ENCODE results near the gene MICU2.
A peak's percentile ranks its signal among the peaks of the same experiment; 100 is the strongest.

Gene MICU2

DNA sequence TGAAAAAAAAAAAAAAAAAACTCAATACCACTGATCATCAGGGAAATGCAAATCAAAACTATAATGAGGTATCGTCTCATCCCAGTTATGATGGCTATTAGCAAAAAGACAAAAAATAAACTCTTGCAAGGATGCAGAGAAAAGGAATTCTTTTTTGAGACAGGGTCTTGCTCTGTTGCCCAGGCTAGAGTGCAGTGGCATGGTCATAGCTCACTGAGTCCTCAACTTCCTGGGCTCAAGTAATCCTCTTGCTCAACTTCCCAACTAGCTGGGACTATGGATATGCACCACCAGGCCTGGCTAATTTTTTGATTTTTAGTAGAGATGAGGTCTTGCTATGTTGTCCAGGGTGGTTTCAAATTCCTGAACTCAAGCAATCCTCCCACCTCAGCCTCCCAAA, 59.5 kb downstream of the MICU2 start:
- DNase-seq (ENCODE audit: low spot score), result no peak

DNA sequence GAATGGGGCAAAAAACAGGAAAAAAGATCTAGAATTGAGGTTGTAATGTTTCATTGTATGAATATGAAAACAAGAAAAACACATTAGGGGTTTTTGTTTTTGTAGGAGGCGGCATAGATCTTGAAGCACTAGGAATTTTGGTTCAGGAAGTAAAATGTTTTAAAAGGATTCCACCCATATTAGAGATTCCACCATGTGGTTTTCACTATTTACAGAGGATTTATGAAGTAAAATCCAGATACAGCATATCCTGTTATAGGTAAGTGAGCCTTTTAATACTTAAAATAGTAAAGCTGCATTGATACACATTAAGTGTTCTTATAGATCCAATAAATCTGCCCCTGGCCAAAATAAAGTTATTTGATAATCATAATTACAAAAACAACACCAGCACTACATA, 61.4 kb downstream of the MICU2 start:
- DNase-seq (ENCODE audit: low spot score), result no peak

DNA sequence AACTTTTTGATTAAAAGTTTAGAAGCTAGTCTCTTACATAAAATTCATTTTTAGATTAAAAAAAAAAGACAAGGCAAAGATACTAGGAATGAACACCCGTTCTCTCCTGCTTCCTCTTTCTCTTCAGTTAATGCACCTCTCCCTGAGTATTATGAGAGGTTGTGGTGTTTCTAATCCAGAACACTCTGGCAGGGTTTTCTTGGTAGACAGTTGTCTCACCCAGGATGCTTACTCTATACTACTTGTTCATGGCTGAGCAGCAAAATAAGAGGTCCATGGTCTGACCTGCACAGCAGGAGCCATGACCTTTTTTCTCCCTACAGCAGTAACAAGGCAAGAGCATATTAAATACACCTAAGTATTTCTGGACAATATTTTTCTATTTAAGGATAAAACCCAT, 62.0 kb downstream of the MICU2 start:
- no peak for DNase-seq (ENCODE audit: low spot score)

DNA sequence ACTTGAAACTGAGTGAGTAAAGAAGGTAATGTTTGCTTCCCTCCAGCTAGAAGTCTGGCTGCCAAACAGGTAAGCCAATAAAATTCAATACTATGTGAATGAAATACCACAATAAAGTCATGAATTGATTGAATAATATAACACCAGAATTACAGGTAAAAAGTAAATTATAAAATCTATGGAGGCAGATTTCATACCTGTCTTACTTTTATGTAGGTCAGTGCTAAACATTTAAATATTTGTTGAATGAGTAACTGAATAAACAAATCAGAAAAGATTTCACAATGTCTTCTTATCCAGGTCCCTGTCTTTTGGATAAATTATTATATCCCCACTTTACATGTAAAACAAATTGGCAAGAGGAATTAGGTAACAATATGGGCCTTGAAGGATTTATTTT, 62.7 kb downstream of the MICU2 start:
- DNase-seq (ENCODE audit: low spot score), result no peak

DNA sequence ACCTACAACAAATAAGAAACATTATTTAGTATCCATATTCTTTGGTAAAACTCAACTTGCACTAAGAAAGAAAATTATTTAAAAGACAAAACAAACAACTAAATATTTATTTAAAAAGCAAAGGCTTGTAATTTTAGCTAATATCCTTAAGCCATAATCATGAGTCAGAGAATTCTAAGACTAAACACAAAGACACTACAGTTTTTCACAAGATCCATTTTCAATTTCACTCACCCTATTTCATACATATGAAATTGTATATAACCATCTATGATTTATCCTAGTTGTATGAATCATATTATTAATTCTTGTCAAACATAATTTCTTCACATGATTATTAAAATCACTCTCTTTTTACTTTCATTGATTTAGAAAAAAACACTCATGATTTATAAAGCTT, 64.3 kb downstream of the MICU2 start:
- DNase-seq (ENCODE audit: low spot score), result no peak

DNA sequence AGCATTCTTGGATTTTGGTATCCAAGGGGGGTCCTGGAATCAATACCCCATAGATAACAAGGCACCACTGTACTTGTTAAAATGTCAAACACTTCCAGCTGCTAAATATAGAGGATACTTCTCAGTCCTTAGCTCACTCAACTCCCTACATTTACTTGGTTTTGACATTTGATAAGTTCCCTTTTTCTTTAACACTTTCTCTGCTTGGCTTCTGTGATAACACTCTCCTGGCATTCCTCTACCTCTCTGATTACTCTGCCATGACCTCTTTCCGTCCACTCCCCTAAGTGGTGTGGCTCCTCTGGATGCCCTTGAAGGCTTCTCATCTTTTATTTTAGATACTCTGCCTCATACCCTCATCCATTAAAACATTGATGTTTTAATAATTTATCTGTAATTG, 65.2 kb downstream of the MICU2 start:
- DNase-seq (ENCODE audit: low spot score), result no peak

DNA sequence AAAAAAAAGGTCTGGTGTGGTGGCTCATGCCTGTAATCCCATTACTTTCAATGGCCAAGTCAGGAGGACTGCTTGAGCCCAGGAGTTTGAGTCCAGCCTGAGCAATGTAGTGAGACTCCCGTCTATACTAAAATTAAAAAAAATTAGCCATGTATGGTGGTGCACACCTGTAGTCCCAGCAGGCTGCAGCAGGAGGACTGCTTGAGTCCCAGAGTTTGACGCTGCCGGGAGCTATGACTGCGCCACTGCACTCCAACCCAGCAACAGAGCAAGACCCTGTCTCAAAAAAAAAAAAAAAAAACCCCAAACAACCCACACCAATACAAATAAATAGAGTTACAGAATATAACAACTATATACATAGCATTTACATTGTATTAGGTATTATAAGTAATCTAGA, 65.7 kb downstream of the MICU2 start:
- DNase-seq (ENCODE audit: low spot score), result no peak

DNA sequence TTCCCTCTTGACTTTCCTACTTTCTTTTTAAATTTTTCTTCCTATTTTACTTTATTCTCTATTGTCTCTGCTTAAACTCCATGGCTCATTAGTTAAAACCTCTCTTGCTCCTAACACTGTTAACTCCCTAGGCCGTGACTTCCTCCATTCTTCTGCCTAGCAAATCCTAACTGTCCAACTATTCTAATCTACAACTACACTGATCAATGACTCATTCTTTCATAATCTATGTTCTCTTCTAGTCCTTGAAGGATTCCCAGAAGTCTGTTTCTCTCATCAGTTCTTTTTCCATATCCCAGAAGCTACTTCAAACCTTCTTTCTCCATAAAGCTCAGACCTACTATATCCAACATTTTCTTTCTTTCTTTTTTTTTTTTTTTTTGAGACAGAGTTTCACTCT, 66.9 kb downstream of the MICU2 start:
- DNase-seq (ENCODE audit: low spot score), result no peak

DNA sequence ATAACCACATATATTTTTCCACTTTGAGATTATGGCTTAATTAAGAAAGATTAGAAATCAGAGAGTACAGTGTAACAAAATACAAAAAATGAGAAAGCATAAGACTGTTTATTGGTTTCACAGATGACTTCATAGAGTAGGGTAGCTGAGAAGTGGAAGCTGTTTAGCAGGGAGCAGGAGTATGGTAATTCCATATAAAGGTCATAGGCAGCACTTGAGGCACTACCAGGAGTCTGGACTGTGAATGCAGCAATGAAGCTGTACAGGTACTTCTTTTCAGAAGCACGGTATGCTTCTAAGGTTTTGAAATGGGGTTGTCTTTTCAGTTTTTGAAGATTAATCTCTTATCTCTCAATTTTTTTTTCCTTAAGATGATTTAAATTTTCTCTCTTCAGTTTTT, 69.2 kb downstream of the MICU2 start:
- no peak for DNase-seq (ENCODE audit: low spot score)

DNA sequence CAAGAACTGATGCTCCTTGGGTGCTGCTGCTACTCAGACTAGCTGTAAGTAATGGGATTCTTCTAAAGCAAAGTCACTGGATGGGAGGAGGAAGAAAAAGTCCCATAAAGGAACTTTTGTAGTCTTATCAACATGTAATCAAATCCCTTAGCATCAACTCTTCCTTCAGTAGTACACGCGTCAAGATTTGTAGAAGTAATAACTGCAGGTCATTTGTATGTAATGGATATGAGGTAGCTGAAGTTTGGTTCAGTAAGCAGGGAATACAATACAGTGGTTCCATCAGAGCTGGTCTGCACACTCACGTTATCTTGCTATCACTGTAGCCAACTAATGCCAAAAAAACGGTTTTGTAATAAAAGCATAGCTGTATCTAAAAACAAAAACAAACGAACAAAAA, 72.5 kb downstream of the MICU2 start:
- no peak for DNase-seq (ENCODE audit: low spot score)

DNA sequence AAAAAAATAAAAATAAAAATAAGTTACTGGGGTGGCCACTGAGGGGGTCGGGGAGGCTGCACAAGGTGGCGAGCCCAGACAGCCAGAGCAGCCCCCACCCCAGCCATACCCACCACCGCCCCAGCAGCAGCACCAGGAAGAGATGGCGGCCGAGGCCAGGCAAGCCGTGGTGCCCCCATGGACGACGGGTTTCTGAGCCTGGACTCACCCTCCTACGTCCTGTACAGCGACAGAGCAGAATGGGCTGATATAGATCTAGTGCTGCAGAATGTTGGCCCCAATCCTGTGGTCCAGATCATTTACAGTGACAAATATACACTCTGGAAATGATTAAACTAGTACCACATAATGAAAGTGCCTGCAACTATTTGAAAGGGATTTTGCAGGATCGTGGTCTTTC, 73.3 kb downstream of the MICU2 start:
- DNase-seq (ENCODE audit: low spot score), result no peak

DNA sequence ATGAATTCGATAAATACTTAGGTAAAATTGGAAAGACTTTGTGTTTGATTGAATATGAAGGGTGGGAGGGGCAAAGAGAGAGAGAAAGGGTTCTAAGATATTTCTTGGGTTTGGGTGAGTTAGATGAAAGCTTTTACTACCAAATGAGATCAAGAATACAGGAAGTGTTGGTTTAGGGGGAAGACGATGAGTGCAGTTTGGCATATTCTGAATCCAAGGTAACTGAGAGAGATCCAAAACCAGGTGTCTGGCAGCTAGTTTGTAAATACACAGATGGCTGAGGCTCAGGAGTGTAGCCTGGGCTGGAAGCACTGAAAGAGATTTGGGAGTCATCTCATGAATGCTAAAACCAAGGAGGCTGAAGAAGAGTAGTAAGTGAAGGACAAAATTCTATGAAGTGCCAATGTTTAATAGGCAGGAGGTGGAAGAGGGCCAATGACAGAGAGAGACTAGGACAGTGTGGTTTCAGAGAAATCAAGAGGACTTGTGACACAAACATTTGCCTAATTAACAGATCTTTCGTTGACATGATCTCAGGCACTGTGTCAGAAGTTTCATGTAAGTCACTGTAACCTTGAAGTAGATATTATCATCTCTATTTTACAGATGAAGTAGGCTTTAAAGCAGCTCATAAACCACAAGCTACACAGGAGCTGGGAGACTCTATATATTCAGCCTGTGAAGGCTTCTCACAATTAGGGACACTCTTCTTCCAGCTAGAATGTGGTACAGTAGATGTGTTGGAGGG, 74.7 kb downstream of the MICU2 start:
- no peak for DNase-seq (ENCODE audit: low spot score)

DNA sequence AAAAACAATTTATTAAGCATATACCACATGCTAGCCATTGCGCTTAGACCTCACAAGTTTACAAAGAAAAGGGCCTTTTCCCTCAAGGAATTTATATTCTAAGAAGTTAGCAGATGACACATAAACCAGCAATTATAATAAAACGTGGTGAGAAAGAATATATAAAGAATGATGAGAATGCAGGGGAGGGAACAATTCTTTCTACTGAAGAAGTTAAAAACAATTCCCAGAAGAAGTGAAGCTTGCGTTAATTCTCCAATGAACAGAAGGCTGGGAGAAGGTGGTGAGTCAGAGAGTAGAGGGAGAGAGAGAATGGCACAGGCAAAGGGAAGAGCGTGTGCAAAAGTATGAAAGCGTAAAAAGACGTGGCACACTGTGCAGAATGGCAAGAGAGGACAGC, 75.4 kb downstream of the MICU2 start:
- no peak for DNase-seq (ENCODE audit: low spot score)

DNA sequence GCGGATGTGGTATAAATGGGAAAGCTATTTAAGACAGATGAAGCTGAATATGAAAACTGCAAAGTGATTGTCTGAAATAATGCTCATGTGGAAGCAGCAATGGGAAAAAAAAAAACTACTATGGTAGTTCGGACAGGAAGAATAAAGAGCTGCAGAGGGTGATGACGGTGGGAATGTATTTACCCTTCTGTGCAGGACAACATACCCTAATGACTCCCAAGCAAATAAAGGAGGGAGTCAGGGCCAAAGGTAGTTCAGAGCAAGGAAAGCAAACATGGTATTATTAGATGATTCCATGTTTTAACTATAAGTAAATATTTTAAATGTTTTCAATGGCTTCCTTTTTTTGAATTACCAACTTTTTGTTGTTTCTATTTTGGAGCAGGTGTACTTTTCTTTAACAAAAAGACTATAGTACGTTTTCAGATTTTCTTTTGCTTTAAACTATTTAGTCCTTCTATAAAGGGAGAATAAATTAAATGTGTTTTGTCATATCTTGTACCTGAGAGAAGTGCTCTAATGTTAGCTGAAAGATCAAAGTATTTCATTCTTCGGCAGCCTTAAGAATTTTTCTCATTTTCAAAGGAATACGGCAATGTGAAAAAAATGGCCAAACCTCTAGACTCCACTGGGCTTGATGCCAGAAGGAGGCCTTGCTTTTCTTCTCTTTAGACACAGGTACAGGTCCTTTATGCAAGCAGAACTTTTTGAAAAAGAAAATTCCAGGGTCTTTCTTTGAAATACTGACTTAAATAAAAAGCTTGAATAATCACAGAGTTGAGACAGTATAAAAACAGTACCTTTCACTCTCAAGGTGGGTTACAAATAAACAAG, 77.0 kb downstream of the MICU2 start:
- no peak for DNase-seq (ENCODE audit: low spot score)

DNA sequence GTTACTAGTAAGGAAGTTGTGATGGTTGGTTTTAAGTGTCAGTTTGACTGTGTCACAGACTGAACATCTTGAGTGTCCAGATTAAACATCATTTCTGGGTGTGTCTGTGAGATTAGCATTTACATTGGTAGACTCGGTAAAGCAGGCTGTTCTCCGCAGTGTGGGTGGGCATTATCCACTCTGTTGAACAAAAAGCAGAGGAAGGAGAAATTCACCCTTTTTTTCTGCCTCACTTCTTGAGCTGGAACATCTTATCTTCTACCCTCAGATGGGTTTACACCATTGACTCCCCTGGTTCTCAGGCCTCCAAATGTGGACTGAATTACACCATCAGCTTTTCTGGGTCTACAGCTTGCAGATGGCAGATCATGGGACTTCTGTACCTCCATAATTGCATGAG, 81.1 kb downstream of the MICU2 start:
- DNase-seq (ENCODE audit: low spot score), result peak; percentile 83

DNA sequence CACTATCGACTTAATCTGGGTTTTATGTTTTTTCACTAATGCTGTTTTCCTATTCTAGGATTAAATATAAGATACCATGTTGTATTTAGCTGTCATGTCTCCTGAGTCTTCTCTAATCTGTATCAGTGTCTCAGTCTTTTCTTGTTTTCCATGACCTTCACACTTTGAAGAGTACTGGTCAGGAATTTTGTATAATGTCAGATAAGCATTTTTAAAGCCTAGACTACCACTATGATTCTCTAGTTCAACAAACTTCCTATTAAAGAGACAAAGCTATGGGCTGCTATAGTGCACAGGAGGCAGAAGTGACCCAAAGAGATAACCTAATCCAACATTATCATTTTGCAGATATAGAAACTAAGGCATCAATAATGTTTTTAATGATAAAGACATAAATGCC, 81.8 kb downstream of the MICU2 start:
- no peak for DNase-seq (ENCODE audit: low spot score)

DNA sequence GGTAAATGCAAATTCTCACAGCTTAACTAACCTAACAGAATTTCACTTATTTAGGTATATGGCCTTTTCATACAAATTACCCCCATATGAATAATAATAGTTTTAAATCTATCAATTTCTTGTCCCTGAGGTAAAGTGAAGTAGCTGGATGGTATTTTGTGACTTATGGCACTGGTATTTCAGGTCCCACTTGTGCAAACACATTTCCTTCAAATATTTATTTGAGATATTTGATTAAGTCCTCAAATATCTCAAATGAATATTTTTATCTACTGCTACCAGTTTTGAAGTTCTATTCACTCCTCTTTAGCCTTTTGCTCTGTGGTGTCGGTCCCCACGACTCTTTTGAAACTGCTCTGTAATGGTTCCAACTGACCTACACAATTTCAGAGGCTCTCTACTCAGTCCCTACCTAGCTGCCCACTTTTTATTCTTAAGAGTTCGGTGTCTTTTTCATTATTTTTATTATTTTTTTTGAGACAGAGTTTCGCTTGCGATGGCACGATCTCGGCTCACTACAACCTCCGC, 85.3 kb downstream of the MICU2 start:
- DNase-seq (ENCODE audit: low spot score), result no peak

DNA sequence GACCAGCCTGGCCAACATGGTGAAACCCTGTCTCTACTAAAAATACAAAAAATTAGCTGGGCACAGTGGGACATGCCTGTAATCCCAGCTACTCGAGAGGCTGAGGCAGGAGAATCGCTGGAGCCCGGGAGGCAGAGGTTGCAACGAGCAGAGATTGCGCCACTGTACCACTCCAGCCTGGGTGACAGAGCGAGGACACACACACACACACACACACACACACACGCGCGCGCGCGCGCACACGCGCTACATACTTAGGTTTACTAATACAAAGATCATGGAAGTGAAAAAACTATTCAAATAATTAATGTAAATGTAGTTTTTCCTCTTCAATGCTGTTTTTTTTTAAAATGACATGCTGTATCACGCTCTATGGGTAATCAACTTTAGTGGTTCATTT, 86.4 kb downstream of the MICU2 start:
- DNase-seq (ENCODE audit: low spot score), result no peak

DNA sequence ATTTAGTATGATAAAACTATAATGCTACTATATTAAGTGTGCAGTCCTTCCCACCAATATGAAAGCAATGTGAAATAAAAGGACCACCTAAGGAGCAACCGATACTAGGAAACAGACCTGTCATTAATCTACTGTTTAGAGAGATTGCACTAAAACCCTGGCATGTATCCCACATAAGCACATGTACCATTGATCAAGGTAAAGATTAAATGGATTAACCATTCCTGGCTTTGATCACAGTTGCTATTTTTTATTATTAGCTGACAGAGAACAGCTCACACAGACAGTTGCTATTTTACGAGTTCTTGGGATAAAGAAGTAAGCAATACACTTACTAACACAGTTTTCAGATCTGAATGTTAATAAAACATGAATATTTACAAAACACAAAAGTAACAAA, 87.2 kb downstream of the MICU2 start:
- no peak for DNase-seq (ENCODE audit: low spot score)

DNA sequence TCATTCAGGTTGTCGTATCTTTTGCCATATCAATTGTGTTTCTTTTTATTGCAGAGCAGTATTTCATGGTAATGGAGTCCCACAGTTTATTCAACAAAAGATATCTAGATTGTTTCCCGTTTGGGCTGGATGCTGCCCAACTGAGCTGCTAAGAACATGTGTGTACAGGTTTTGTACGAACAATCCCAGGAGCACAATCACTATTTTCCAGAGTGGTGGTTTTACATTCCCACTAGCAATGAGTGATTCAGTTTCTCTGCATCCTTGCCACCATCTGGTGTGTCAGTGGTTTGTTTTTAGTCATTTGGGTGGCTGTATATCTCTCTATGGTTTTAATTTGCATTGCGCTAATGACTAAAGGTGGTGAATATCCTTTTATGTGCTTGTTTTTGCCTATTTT, 92.1 kb downstream of the MICU2 start:
- DNase-seq (ENCODE audit: low spot score), result no peak

DNA sequence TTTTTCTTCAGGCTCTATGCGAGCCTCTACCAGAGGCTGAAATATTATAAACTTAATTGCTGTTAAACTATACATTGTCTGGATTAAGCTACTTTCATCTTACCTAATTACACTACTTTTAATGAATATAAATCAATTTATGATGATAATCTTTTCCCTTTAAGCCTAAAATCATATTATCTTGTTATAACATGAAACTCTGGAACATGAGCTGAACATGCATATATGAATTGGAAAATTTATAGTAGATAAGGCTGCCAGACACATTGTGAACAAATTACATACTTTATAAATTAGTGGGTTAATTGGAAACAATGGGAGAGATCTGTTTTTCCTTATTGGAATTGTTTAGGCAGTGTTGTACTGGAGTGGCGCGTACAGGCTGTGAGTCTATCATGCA, 99.6 kb downstream of the MICU2 start:
- DNase-seq (ENCODE audit: low spot score), result no peak

DNA sequence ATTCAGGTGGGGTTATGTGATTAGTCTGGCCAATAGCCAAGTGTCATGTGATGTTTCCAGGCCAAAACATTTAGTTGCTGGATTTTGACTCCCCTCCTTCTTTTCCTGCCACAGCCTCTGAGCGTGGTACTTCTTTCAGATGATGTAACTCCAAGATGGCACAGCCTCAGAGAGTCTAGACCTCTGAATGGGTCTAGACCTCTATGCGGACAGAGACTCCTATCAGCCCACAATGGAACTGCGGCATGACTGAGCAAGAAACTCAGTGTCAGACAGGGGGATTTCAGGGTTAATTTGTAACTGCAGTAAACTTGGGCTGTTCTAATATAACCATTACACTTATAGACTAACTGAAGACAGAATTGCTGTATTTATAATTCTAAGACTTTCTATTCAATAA, 102.3 kb downstream of the MICU2 start:
- no peak for DNase-seq (ENCODE audit: low spot score)

DNA sequence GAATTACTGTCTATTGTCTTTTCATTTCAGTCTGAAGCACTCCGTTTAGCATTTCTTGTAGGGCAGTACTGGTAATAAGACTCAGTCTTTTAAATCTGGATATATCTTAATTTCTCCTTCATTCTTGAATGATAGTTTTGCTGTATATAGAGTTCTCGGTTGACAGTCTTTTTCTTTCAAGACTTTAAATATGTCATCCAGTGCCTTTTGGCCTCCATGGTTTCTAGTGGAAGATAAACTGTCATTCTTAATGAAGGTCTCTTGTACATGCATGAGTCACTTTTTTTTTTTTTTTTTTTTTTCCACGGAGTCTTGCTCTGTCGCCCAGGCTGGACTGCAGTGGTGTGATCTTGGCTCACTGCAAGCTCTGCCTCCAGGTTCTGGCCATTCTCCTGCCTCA, 117.6 kb downstream of the MICU2 start:
- no peak for DNase-seq (ENCODE audit: low spot score)

DNA sequence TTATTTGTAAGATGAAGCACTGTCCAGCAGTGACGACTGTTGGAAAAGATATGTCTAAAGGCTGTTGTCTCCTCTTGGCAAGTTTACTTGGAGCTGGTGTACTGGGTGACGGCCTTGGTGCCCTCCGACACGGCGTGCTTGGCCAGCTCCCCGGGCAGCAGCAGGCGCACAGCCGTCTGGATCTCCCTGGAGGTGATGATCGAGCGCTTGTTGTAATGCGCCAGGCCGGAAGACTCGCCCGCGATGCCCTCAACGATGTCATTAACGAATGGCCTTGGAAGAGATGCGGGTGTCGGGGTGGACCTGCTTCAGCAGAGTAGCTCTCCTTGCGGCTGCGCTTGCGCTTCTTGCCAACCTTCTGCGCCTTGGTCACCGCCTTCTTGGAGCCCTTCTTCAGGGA, 120.2 kb downstream of the MICU2 start:
- DNase-seq (ENCODE audit: low spot score), result no peak

Measured in hematopoietic multipotent progenitor cell treated with erythropoietin and hydrocortisone succinate and interleukin-3 and kit ligand, for 15 days (in vitro differentiated cells).